BLaER1 treated with 17β-estradiol and CSF1 and Interleukin-3, amounts not matched to agents 10 nM and 100 nM (cell line): ENCODE measurements around the gene ATP1B3.

ENCODE experiments used
- H3K27ac ChIP-seq, 11 experiments: shearing (Covaris generic); formaldehyde crosslinking; 2 replicates each; pipeline ENCODE4 v1.8.1; 2022
- H3K27me3 ChIP-seq, 11 experiments: shearing (Covaris generic); formaldehyde crosslinking; 2 replicates each; pipeline ENCODE4 v1.8.1; 2022
- H3K36me3 ChIP-seq, 11 experiments: shearing (Covaris generic); formaldehyde crosslinking; 2 replicates each; pipeline ENCODE4 v1.8.1; 2022
- H3K4me1 ChIP-seq, 10 experiments: shearing (Covaris generic); formaldehyde crosslinking; 2 replicates each; pipeline ENCODE4 v1.8.1; 2022
- H3K4me2 ChIP-seq, 11 experiments: shearing (Covaris generic); formaldehyde crosslinking; 2 replicates each; pipeline ENCODE4 v1.8.1; 2022
- H3K4me3 ChIP-seq, 10 experiments: shearing (Covaris generic); formaldehyde crosslinking; 2 replicates each; pipeline ENCODE4 v1.8.1; 2022
- H3K9ac ChIP-seq, 11 experiments: shearing (Covaris generic); formaldehyde crosslinking; 2 replicates each; pipeline ENCODE4 v1.8.1; 2022
- H3K9me3 ChIP-seq, 11 experiments: shearing (Covaris generic); formaldehyde crosslinking; replicated peaks in 1 of 11; 2 replicates each; pipeline ENCODE4 v1.8.1; 2022
- H4K20me1 ChIP-seq, 11 experiments: shearing (Covaris generic); formaldehyde crosslinking; 2 replicates each; pipeline ENCODE4 v1.8.1; 2022
- Cebpa-rat ChIP-seq, 11 experiments: shearing (Covaris generic); IDR thresholded peaks; 2 replicates each; pipeline ENCODE4 v1.8.1; 2022

ATP1B3 gene

DNA sequence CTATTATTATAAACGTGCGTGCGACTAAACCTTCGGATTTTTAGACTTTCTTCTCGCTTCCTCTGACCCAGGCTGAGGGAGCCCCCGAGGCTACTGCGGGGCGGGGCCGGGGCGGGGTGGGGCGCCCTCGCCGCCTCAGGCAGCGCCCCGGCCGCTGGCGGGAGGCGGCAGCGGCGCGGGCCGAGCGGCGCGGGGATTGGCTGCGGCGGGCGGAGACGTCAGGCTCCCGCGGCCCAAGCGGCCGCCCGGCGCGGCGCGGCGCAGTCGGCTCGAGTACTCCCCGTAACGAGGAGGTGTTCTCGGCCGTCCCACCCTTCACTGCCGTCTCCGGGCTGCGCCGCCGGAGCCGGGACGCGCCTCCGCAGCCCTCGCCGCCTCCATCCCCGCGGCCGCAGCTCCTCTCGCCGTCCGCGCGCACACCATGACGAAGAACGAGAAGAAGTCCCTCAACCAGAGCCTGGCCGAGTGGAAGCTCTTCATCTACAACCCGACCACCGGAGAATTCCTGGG is at the start of gene ATP1B3:
Gene ATP1B3, plus strand, starts transcription at position 263 of the 510 bp plus-strand sequence. Its CDS starts 159 bp downstream, at position 422.
- peaks cover 5 to 19% (median 16%) of the 10 kb centered on the region in 11 experiments; a peak in 20 of 22 replicates for H3K27me3 ChIP-seq
- H3K4me2 ChIP-seq: peak within 1 kb of the TSS; percentile 82 to 99 (median 95)
- H3K4me1 ChIP-seq: peaks cover 21 to 45% (median 38%) of the 10 kb centered on the region in 10 experiments
- H3K27ac ChIP-seq: peak within 1 kb of the TSS; percentile 74 to 98 (median 95)
- no peaks in the 10 kb centered on the region for H3K9me3 ChIP-seq
- TF ChIP-seq Cebpa-rat (IDR thresholded peaks at IDR 0.05): no peak
- H3K4me3 ChIP-seq: peak within 1 kb of the TSS; percentile 88 to 100 (median 95)
- peaks cover 0 to 16% (median 5%) of the 10 kb centered on the region in 11 experiments; a peak in 11 of 22 replicates for H3K36me3 ChIP-seq
- peaks cover 15 to 49% (median 45%) of the 10 kb centered on the region in 11 experiments; a peak in 21 of 22 replicates for H4K20me1 ChIP-seq
- peak within 1 kb of the TSS; percentile 94 to 99 (median 98) for H3K9ac ChIP-seq

DNA sequence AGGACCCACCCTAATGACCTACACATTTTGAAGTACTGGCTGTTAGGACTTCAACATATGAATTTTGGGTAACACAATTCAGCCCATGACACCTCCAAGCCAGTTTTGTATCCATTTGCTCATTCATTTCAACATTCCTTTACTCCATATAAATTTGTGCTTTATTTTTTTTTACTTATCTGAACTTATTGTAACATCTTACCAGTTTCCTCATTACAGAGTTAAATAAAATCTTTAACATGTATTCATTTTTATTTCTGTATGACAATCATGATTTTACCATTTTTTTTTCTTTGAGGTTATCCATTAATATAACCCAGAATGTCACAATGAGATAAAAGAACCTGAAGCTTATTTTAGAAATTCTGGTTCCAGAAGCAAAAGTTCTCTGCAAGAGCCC is 48.0 kb upstream of the ATP1B3 start:
- no peak for TF ChIP-seq Cebpa-rat (IDR thresholded peaks at IDR 0.05)
- no peaks in the 10 kb centered on the region for H3K9me3 ChIP-seq
- no peaks in the 10 kb centered on the region for H4K20me1 ChIP-seq
- no peak overlapping the region for H3K4me3 ChIP-seq
- no peak overlapping the region for H3K4me2 ChIP-seq
- peaks cover 0 to 5% (median 0%) of the 10 kb centered on the region in 10 experiments; a peak in 1 of 20 replicates for H3K4me1 ChIP-seq
- no peaks in the 10 kb centered on the region for H3K27me3 ChIP-seq
- H3K27ac ChIP-seq: no peak overlapping the region
- H3K36me3 ChIP-seq: no peaks in the 10 kb centered on the region
- H3K9ac ChIP-seq: no peak overlapping the region

GRCh38 chr3:141828890-141829289 is 47.6 kb upstream of the ATP1B3 start:
- Histone ChIP-seq H3K27ac (no peak overlapping the region), H3K4me1 (peaks cover 0 to 5% (median 0%) of the 10 kb centered on the region in 10 experiments; a peak in 1 of 20 replicates), H3K36me3 (no peaks in the 10 kb centered on the region), H4K20me1 (no peaks in the 10 kb centered on the region), H3K4me2 (peak overlapping the region in 1 of 11 experiments; percentile 6; a peak in 1 of 22 replicates), H3K27me3 (no peaks in the 10 kb centered on the region), H3K9me3 (no peaks in the 10 kb centered on the region), H3K9ac (no peak overlapping the region), H3K4me3 (no peak overlapping the region)
- 0 out of 22 replicates have a peak, but pooled peaks of 1 of the 11 experiments have one; percentile 19 for TF ChIP-seq Cebpa-rat (IDR thresholded peaks at IDR 0.05)

- Histone ChIP-seq H3K4me2 (no peak overlapping the region), H3K4me1 (peaks cover 0 to 5% (median 0%) of the 10 kb centered on the region in 10 experiments; a peak in 1 of 20 replicates), H3K27me3 (no peaks in the 10 kb centered on the region), H3K9me3 (peaks cover 0 to 14% (median 4%) of the 10 kb centered on the region in 11 experiments; a peak in 7 of 22 replicates), H3K4me3 (no peak overlapping the region), H3K9ac (no peak overlapping the region), H3K36me3 (no peaks in the 10 kb centered on the region), H3K27ac (no peak overlapping the region), H4K20me1 (no peaks in the 10 kb centered on the region)
- no peak for TF ChIP-seq Cebpa-rat (IDR thresholded peaks at IDR 0.05)
Measured at GRCh38 chr3:141830508-141830907, 45.9 kb upstream of the ATP1B3 start.

DNA sequence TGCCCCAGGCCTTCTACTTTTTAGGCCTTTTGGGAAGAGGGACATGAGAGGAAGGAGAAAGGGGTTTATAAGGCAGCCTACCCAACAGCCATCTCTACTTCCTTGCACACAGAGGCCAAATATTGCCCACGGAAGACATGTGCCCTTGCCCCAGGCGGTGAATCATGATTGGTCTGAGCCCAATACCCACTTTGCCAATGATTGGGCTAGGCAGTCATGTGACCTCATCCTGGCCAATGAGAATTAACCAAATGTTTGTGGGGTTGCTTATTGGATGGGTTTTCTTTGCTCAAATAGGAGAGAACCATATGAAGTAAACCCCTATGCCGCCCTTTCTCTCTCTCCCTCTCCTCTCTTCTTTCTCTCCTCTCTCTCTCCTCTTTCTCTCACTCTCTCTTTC is 42.2 kb upstream of the ATP1B3 start:
- Histone ChIP-seq H3K27ac (no peak overlapping the region), H3K4me3 (no peak overlapping the region), H3K9me3 (peaks cover 0 to 14% (median 4%) of the 10 kb centered on the region in 11 experiments; a peak in 7 of 22 replicates), H3K9ac (no peak overlapping the region), H3K4me2 (no peak overlapping the region), H3K36me3 (no peaks in the 10 kb centered on the region), H4K20me1 (no peaks in the 10 kb centered on the region), H3K27me3 (no peaks in the 10 kb centered on the region), H3K4me1 (no peaks in the 10 kb centered on the region)
- TF ChIP-seq Cebpa-rat (IDR thresholded peaks at IDR 0.05): no peak

DNA sequence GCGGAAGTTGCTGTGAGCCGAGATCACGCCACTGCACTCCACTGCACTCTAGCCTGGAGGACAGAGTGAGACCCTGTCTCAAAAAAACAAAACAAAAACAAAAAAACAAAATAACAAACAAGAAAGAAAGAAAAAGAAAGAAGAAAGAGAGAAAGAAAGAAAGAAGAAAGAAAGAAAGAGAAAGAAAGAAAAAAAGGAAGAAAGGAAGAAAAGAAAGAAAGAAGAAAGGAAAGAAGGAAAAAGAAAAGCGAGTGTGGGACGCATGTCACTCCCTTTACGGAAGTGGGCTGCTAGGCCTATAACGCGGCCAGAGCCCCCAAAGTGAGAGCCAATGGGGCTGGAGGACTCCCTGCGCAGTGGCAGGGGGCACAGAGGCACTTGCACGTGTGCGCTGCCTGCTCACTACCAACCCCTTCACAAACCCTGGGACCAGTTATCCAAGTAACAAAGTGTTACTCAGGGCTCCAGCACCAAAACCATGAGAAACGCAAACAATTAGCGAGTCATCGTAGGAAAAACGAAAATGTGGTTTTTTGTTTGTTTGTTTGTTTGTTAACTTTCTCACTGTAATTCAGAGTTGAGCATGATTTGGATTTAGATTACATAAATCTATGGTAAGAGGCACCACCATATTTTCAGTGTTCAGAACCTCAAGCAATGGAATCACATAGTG is 40.8 kb upstream of the ATP1B3 start:
- Histone ChIP-seq H4K20me1 (no peaks in the 10 kb centered on the region), H3K4me2 (no peak overlapping the region), H3K4me1 (no peaks in the 10 kb centered on the region), H3K36me3 (no peaks in the 10 kb centered on the region), H3K9me3 (peaks cover 0 to 14% (median 4%) of the 10 kb centered on the region in 11 experiments; a peak in 7 of 22 replicates), H3K27ac (no peak overlapping the region), H3K4me3 (no peak overlapping the region), H3K9ac (no peak overlapping the region), H3K27me3 (no peaks in the 10 kb centered on the region)
- no peak for TF ChIP-seq Cebpa-rat (IDR thresholded peaks at IDR 0.05)

DNA sequence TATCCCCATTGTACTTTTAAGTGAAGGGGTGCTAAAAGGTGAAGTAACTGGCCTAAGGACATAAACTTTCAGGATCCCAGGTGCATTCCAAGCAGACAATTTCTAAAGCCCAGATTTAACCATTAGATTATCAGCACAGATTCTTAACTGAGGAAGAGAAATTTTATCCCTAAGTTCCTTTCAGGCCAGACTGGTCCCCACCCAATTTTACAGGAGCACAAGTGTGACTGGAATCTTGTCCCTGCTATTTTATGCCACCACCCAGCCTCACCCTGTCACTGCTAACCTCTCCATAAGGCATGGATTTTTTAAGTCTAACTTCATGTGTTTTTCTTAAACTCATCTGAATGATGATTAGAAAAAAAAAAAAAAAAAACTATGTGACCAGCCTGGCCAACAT is 37.1 kb upstream of the ATP1B3 start:
- Histone ChIP-seq H3K4me3 (no peak overlapping the region), H3K27me3 (no peaks in the 10 kb centered on the region), H3K4me2 (no peak overlapping the region), H3K4me1 (no peaks in the 10 kb centered on the region), H3K36me3 (no peaks in the 10 kb centered on the region), H3K9ac (no peak overlapping the region), H3K27ac (no peak overlapping the region), H4K20me1 (no peaks in the 10 kb centered on the region), H3K9me3 (peaks cover 0 to 10% (median 3%) of the 10 kb centered on the region in 11 experiments; a peak in 7 of 22 replicates)
- TF ChIP-seq Cebpa-rat (IDR thresholded peaks at IDR 0.05): no peak

GRCh38 chr3:141840737-141841544 is 35.5 kb upstream of the ATP1B3 start:
- Histone ChIP-seq H3K27me3 (no peaks in the 10 kb centered on the region), H3K27ac (no peak overlapping the region), H3K4me2 (no peak overlapping the region), H3K4me3 (no peak overlapping the region), H3K4me1 (no peaks in the 10 kb centered on the region), H3K9me3 (0 out of 22 replicates have a peak, but pooled peaks cover 0 to under 1% (median 0%) of the 10 kb centered on the region in 11 experiments), H4K20me1 (no peaks in the 10 kb centered on the region), H3K36me3 (no peaks in the 10 kb centered on the region), H3K9ac (no peak overlapping the region)
- no peak for TF ChIP-seq Cebpa-rat (IDR thresholded peaks at IDR 0.05)

- no peaks in the 10 kb centered on the region for H3K36me3 ChIP-seq
- no peak for TF ChIP-seq Cebpa-rat (IDR thresholded peaks at IDR 0.05)
- H3K27me3 ChIP-seq: no peaks in the 10 kb centered on the region
- no peaks in the 10 kb centered on the region for H3K9me3 ChIP-seq
- no peak overlapping the region for H3K9ac ChIP-seq
- H4K20me1 ChIP-seq: no peaks in the 10 kb centered on the region
- peaks cover 0 to 3% (median 0%) of the 10 kb centered on the region in 10 experiments; a peak in 4 of 20 replicates for H3K4me1 ChIP-seq
- no peak overlapping the region for H3K4me3 ChIP-seq
- H3K27ac ChIP-seq: no peak overlapping the region
- no peak overlapping the region for H3K4me2 ChIP-seq
Measured at GRCh38 chr3:141844108-141844507, 32.3 kb upstream of the ATP1B3 start.
